ENCODE measurements around the gene CFAP68. TPM values are rescaled to one million over a fixed set of nuclear protein-coding genes. Genes with fewer than 3 reads are reported as not detected.

Gene CFAP68
- total and polyA plus RNA-seq, 2 of the 13 experiments (the other 11 are each of a cell fraction or from before 2014, with no cell fraction given), result 22.2 to 25.6 TPM

GRCh38 chr11:111926505-111927391 is 47.4 kb downstream of the CFAP68 start (continued):
- TF ChIP-seq KMT2B (CRISPR knock-in tag; IDR thresholded peaks at IDR 0.05), result peak; percentile 77
- peak; percentile 87 for TF ChIP-seq TFDP2 (CRISPR knock-in tag; IDR thresholded peaks at IDR 0.05)
- no peak for TF ChIP-seq MXD3 (CRISPR knock-in tag; IDR thresholded peaks at IDR 0.05)
- 0 out of 2 replicates have a peak, but pooled peaks have one; percentile 21 for TF ChIP-seq ZNF639 (CRISPR knock-in tag; conservative IDR thresholded peaks at IDR 0.05)
- peak in 1 of 2 experiments; percentile 50; a peak in 2 of 4 replicates for TF ChIP-seq EP300 (IDR thresholded peaks at IDR 0.05; ENCODE audit: low read depth in 2 of 2, low read length in 2 of 2)
- peak; percentile 38; the same call in 1 of the 2 replicates for TF ChIP-seq EP300 (CRISPR knock-in tag; IDR thresholded peaks at IDR 0.05; ENCODE audit: borderline replicate concordance)
- TF ChIP-seq KLF16 (CRISPR knock-in tag; IDR thresholded peaks at IDR 0.05), result peak in 1 of 2 experiments; percentile 70; a peak in 1 of 4 replicates
- TF ChIP-seq TRAFD1 (CRISPR knock-in tag; IDR thresholded peaks at IDR 0.05; ENCODE audit: borderline replicate concordance), result no peak
- 0 out of 2 replicates have a peak, but pooled peaks have one; percentile 28 for TF ChIP-seq MIXL1 (CRISPR knock-in tag; IDR thresholded peaks at IDR 0.05)
- TF ChIP-seq GMEB1 (CRISPR knock-in tag; IDR thresholded peaks at IDR 0.05; ENCODE audit: borderline replicate concordance), result peak; percentile 56; the same call in 1 of the 2 replicates
- peak; percentile 12; the same call in 1 of the 2 replicates for TF ChIP-seq TFAP4 (IDR thresholded peaks at IDR 0.05; ENCODE audit: borderline replicate concordance, low read depth)
- peak; percentile 92 for TF ChIP-seq SALL1 (CRISPR knock-in tag; IDR thresholded peaks at IDR 0.05)
